ENCODE data around the gene ZNF700. TPM values are rescaled to one million over a fixed set of nuclear protein-coding genes. Genes with fewer than 3 reads are reported as not detected.

Gene ZNF700
- polyA plus RNA-seq, 1 donor from 2014 or later: 35.9 TPM

DNA sequence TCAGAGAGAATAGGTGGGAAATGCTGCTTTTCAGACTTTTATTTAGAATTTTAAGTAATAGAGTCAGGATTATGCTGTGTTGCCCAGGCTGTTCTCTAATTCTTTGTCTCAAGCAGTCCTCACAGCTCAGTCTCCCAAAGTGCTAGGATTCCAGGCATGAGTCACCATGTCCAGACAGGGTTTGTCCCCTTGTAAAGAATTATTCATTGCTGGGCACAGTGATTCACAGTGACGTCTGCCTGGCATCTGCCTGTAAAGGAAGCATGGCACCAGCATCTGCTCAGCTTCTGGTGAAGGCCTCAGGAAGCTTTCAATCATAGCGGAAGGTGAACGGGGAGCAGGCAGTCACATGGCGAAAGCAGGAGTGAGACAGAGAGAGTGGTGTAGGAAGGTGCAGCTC, 57.6 kb downstream of the ZNF700 start:
- Histone ChIP-seq H3K79me2 (replicated peaks; ENCODE audit: insufficient read depth, low read length) (no peaks in the 10 kb centered on the region), H3K4me3 (ENCODE audit: low read length) (no peak overlapping the region), H3K27me3 (ENCODE audit: insufficient read depth, low read depth, low read length) (no peaks in the 10 kb centered on the region), H3K4me2 (ENCODE audit: low read length) (no peak overlapping the region), H3K9me3 (ENCODE audit: low read length) (peaks cover 23% of the 10 kb centered on the region), H4K20me1 (ENCODE audit: insufficient read depth) (no peaks in the 10 kb centered on the region), H3K9ac (ENCODE audit: low read length) (no peak overlapping the region), H3K36me3 (ENCODE audit: insufficient read depth, low read length) (peaks cover 13% of the 10 kb centered on the region), H3K27ac (ENCODE audit: low read length) (no peak overlapping the region), H3F3A (ENCODE audit: insufficient read depth, low read length, poor library complexity, severe bottlenecking) (peaks cover under 1% of the 10 kb centered on the region), H3K9me2 (ENCODE audit: insufficient read depth, low read length) (no peaks in the 10 kb centered on the region), H2AFZ (ENCODE audit: low read depth, low read length) (no peak overlapping the region)
- TF ChIP-seq SMC3 (conservative IDR thresholded peaks at IDR 0.05; ENCODE audit: poor library complexity) (no peak), MXI1 (conservative IDR thresholded peaks at IDR 0.05; ENCODE audit: poor library complexity, severe bottlenecking) (no peak), TAF1 (IDR thresholded peaks at IDR 0.05; ENCODE audit: low read depth) (no peak)

DNA sequence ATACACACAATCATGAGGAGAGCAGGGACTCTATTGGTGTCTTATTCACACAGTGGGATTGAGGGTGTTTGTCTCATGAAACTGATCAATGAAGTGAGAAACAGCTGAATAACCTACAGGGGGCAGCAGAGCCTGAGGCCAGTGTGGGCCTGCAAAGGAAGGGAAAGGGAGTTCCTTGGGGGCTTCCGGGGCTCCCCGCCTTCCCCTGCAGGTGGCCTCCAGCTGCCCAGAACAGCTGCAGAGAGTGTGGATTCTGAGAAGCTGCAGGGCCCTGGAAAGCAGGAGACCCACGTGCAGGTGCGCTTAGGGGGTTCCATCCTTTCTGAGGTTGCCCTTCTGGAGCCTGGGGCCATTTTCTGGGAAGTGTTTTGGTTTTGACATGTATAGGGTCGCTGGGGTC, 60.1 kb downstream of the ZNF700 start:
- Histone ChIP-seq H3F3A (ENCODE audit: insufficient read depth, low read length, poor library complexity, severe bottlenecking) (peaks cover 4% of the 10 kb centered on the region), H3K36me3 (ENCODE audit: insufficient read depth, low read length) (peaks cover under 1% of the 10 kb centered on the region), H3K9ac (ENCODE audit: low read length) (no peak overlapping the region), H2AFZ (ENCODE audit: low read depth, low read length) (no peak overlapping the region), H3K27ac (ENCODE audit: low read length) (no peak overlapping the region), H3K9me2 (ENCODE audit: insufficient read depth, low read length) (no peaks in the 10 kb centered on the region), H3K9me3 (ENCODE audit: low read length) (peaks cover 5% of the 10 kb centered on the region), H3K4me3 (ENCODE audit: low read length) (no peak overlapping the region), H3K27me3 (ENCODE audit: insufficient read depth, low read depth, low read length) (no peaks in the 10 kb centered on the region), H3K4me2 (ENCODE audit: low read length) (no peak overlapping the region), H3K79me2 (replicated peaks; ENCODE audit: insufficient read depth, low read length) (peaks cover 9% of the 10 kb centered on the region), H4K20me1 (ENCODE audit: insufficient read depth) (no peaks in the 10 kb centered on the region)
- TF ChIP-seq TAF1 (IDR thresholded peaks at IDR 0.05; ENCODE audit: low read depth): no peak
- TF ChIP-seq, protein P1, sequence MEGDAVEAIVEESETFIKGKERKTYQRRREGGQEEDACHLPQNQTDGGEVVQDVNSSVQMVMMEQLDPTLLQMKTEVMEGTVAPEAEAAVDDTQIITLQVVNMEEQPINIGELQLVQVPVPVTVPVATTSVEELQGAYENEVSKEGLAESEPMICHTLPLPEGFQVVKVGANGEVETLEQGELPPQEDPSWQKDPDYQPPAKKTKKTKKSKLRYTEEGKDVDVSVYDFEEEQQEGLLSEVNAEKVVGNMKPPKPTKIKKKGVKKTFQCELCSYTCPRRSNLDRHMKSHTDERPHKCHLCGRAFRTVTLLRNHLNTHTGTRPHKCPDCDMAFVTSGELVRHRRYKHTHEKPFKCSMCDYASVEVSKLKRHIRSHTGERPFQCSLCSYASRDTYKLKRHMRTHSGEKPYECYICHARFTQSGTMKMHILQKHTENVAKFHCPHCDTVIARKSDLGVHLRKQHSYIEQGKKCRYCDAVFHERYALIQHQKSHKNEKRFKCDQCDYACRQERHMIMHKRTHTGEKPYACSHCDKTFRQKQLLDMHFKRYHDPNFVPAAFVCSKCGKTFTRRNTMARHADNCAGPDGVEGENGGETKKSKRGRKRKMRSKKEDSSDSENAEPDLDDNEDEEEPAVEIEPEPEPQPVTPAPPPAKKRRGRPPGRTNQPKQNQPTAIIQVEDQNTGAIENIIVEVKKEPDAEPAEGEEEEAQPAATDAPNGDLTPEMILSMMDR (IDR thresholded peaks at IDR 0.05; ENCODE audit: poor library complexity, severe bottlenecking): peak; percentile 15

DNA sequence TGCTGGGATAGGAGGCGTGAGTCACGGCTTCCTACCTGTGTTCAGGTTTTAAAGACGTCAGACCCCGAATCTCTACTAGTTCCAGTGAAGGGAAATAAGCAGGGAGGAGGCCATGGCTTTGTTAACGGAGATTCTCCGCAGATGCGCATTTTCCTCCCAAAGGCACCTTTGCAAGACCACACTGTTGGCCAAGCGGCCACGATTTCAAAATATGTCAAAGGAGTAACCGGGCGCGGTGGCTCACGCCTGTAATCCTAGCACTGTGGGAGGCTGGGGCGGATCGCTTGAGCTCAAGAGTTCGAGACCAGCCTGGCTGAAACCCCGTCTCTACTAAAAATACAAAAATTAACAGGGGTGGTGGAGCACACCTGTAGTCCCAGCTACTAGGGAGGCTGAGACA, 61.8 kb downstream of the ZNF700 start:
- H3F3A ChIP-seq (ENCODE audit: insufficient read depth, low read length, poor library complexity, severe bottlenecking): peaks cover 4% of the 10 kb centered on the region
- H3K9me3 ChIP-seq (ENCODE audit: low read length): no peaks in the 10 kb centered on the region
- H3K9ac ChIP-seq (ENCODE audit: low read length): no peak overlapping the region
- H3K4me3 ChIP-seq (ENCODE audit: low read length): peak overlapping the region; percentile 94
- no peaks in the 10 kb centered on the region for H4K20me1 ChIP-seq (ENCODE audit: insufficient read depth)
- no peak overlapping the region for H3K27ac ChIP-seq (ENCODE audit: low read length)
- H3K36me3 ChIP-seq (ENCODE audit: insufficient read depth, low read length): no peaks in the 10 kb centered on the region
- peaks cover 25% of the 10 kb centered on the region for H3K79me2 ChIP-seq (replicated peaks; ENCODE audit: insufficient read depth, low read length)
- no peak overlapping the region for H2AFZ ChIP-seq (ENCODE audit: low read depth, low read length)
- no peaks in the 10 kb centered on the region for H3K9me2 ChIP-seq (ENCODE audit: insufficient read depth, low read length)
- H3K27me3 ChIP-seq (ENCODE audit: insufficient read depth, low read depth, low read length): no peaks in the 10 kb centered on the region
- H3K4me2 ChIP-seq (ENCODE audit: low read length): no peak overlapping the region
- TF ChIP-seq MXI1 (conservative IDR thresholded peaks at IDR 0.05; ENCODE audit: poor library complexity, severe bottlenecking) (no peak), TAF1 (IDR thresholded peaks at IDR 0.05; ENCODE audit: low read depth) (no peak), SMC3 (conservative IDR thresholded peaks at IDR 0.05; ENCODE audit: poor library complexity) (no peak), RAD21 (conservative IDR thresholded peaks at IDR 0.05) (no peak), POLR2AphosphoS5 (IDR thresholded peaks at IDR 0.05) (no peak), EP300 (conservative IDR thresholded peaks at IDR 0.05; ENCODE audit: poor library complexity, severe bottlenecking) (no peak), EZH2 (IDR thresholded peaks at IDR 0.05; ENCODE audit: borderline replicate concordance, insufficient read depth, low read length, poor library complexity, severe bottlenecking) (no peak)
- TF ChIP-seq, protein P2, sequence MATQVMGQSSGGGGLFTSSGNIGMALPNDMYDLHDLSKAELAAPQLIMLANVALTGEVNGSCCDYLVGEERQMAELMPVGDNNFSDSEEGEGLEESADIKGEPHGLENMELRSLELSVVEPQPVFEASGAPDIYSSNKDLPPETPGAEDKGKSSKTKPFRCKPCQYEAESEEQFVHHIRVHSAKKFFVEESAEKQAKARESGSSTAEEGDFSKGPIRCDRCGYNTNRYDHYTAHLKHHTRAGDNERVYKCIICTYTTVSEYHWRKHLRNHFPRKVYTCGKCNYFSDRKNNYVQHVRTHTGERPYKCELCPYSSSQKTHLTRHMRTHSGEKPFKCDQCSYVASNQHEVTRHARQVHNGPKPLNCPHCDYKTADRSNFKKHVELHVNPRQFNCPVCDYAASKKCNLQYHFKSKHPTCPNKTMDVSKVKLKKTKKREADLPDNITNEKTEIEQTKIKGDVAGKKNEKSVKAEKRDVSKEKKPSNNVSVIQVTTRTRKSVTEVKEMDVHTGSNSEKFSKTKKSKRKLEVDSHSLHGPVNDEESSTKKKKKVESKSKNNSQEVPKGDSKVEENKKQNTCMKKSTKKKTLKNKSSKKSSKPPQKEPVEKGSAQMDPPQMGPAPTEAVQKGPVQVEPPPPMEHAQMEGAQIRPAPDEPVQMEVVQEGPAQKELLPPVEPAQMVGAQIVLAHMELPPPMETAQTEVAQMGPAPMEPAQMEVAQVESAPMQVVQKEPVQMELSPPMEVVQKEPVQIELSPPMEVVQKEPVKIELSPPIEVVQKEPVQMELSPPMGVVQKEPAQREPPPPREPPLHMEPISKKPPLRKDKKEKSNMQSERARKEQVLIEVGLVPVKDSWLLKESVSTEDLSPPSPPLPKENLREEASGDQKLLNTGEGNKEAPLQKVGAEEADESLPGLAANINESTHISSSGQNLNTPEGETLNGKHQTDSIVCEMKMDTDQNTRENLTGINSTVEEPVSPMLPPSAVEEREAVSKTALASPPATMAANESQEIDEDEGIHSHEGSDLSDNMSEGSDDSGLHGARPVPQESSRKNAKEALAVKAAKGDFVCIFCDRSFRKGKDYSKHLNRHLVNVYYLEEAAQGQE (IDR thresholded peaks at IDR 0.05; ENCODE audit: borderline replicate concordance): no peak
- TF ChIP-seq, protein P1 (IDR thresholded peaks at IDR 0.05; ENCODE audit: poor library complexity, severe bottlenecking): no peak

Data from neural cell (in vitro differentiated cells).